Measurements from ENCODE around the gene TRIM10. TPM values are rescaled to one million over a fixed set of nuclear protein-coding genes. Genes with fewer than 3 reads are reported as not detected.
A peak's percentile ranks its signal among the peaks of the same experiment; 100 is the strongest.

The TRIM10 gene
- total and polyA plus RNA-seq, 4 donors: 0.29 to 128 (median 0.73) TPM

- H3K27me3 ChIP-seq (ENCODE audit: control insufficient read depth in 4 of 4, insufficient read depth in 4 of 4, low read length in 3 of 4): peaks cover 0 to 21% (median 1%) of the 10 kb centered on the region in 4 donors
These were observed 29.8 kb downstream of the TRIM10 start for GRCh38 chr6:30130887-30131862.

GRCh38 chr6:30130179-30130679, 30.8 kb downstream of the TRIM10 start:
- H3K27me3 ChIP-seq (ENCODE audit: control insufficient read depth in 4 of 4, insufficient read depth in 4 of 4, low read length in 3 of 4): peaks cover 0 to 17% (median 1%) of the 10 kb centered on the region in 4 donors
- H3K9me3 ChIP-seq (ENCODE audit: control insufficient read depth in 4 of 4, low read length in 3 of 4): no peaks in the 10 kb centered on the region
- 65% methylated on average over 4 of the region's 4 CpGs for WGBS
- H3K36me3 ChIP-seq (ENCODE audit: control insufficient read depth in 4 of 4, insufficient read depth in 3 of 4, low read depth in 1 of 4, low read length in 3 of 4): no peaks in the 10 kb centered on the region
- TF ChIP-seq ZBTB33 (IDR thresholded peaks at IDR 0.05) (no peak), NR2F2 (IDR thresholded peaks at IDR 0.05) (no peak), FOXA2 (IDR thresholded peaks at IDR 0.05) (no peak), EGR1 (IDR thresholded peaks at IDR 0.05; ENCODE audit: low read depth in 2 of 2) (no peak), HNF4A (conservative IDR thresholded peaks at IDR 0.05) (no peak), CTCF (IDR thresholded peaks at IDR 0.05; ENCODE audit: low read depth, low read length, missing input control) (no peak), TAF1 (conservative IDR thresholded peaks at IDR 0.05) (no peak), RAD21 (IDR thresholded peaks at IDR 0.05) (no peak), SP1 (IDR thresholded peaks at IDR 0.05) (no peak), YY1 (IDR thresholded peaks at IDR 0.05) (no peak), ATF3 (IDR thresholded peaks at IDR 0.05) (no peak)
- TF ChIP-seq, protein P1, sequence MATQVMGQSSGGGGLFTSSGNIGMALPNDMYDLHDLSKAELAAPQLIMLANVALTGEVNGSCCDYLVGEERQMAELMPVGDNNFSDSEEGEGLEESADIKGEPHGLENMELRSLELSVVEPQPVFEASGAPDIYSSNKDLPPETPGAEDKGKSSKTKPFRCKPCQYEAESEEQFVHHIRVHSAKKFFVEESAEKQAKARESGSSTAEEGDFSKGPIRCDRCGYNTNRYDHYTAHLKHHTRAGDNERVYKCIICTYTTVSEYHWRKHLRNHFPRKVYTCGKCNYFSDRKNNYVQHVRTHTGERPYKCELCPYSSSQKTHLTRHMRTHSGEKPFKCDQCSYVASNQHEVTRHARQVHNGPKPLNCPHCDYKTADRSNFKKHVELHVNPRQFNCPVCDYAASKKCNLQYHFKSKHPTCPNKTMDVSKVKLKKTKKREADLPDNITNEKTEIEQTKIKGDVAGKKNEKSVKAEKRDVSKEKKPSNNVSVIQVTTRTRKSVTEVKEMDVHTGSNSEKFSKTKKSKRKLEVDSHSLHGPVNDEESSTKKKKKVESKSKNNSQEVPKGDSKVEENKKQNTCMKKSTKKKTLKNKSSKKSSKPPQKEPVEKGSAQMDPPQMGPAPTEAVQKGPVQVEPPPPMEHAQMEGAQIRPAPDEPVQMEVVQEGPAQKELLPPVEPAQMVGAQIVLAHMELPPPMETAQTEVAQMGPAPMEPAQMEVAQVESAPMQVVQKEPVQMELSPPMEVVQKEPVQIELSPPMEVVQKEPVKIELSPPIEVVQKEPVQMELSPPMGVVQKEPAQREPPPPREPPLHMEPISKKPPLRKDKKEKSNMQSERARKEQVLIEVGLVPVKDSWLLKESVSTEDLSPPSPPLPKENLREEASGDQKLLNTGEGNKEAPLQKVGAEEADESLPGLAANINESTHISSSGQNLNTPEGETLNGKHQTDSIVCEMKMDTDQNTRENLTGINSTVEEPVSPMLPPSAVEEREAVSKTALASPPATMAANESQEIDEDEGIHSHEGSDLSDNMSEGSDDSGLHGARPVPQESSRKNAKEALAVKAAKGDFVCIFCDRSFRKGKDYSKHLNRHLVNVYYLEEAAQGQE (IDR thresholded peaks at IDR 0.05): no peak
- H3K4me3 ChIP-seq (ENCODE audit: low read depth in 1 of 3, low read length in 3 of 3): no peak overlapping the region
- no peak overlapping the region for H3K27ac ChIP-seq (ENCODE audit: low read depth in 1 of 2, low read length in 2 of 2)
- no peak for DNase-seq (ENCODE audit: low spot score)
- H3K4me1 ChIP-seq (ENCODE audit: control insufficient read depth in 4 of 4, insufficient read depth in 4 of 4, low read length in 3 of 4): peaks cover 2 to 7% (median 4%) of the 10 kb centered on the region in 4 donors
- no peak overlapping the region for H3K9ac ChIP-seq (ENCODE audit: low read depth in 1 of 2, low read length in 2 of 2)

More at GRCh38 chr6:30130887-30131862, 29.8 kb downstream of the TRIM10 start:
- Histone ChIP-seq H3K4me1 (ENCODE audit: control insufficient read depth in 4 of 4, insufficient read depth in 4 of 4, low read length in 3 of 4) (peaks cover 2 to 7% (median 4%) of the 10 kb centered on the region in 4 donors), H3K9me3 (ENCODE audit: control insufficient read depth in 4 of 4, low read length in 3 of 4) (no peaks in the 10 kb centered on the region), H3K36me3 (ENCODE audit: control insufficient read depth in 4 of 4, insufficient read depth in 3 of 4, low read depth in 1 of 4, low read length in 3 of 4) (no peaks in the 10 kb centered on the region), H3K27ac (ENCODE audit: low read depth in 1 of 2, low read length in 2 of 2) (no peak overlapping the region), H3K4me3 (ENCODE audit: low read depth in 1 of 3, low read length in 3 of 3) (no peak overlapping the region), H3K9ac (ENCODE audit: low read depth in 1 of 2, low read length in 2 of 2) (peak overlapping the region in 1 of 2 donors; percentile 21)
- DNase-seq (ENCODE audit: low spot score): no peak
- TF ChIP-seq HNF4A (conservative IDR thresholded peaks at IDR 0.05) (peak; percentile 14 to 26), CTCF (IDR thresholded peaks at IDR 0.05; ENCODE audit: low read depth, low read length, missing input control) (peak; percentile 97), RXRA (IDR thresholded peaks at IDR 0.05) (peak in 1 of 2 donors; percentile 12), RAD21 (IDR thresholded peaks at IDR 0.05) (peak; percentile 91 to 96), NR2F2 (IDR thresholded peaks at IDR 0.05) (no peak), EGR1 (IDR thresholded peaks at IDR 0.05; ENCODE audit: low read depth in 2 of 2) (no peak)
- TF ChIP-seq, protein P2, sequence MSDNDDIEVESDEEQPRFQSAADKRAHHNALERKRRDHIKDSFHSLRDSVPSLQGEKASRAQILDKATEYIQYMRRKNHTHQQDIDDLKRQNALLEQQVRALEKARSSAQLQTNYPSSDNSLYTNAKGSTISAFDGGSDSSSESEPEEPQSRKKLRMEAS (IDR thresholded peaks at IDR 0.05): no peak
- WGBS: 28% methylated on average over 16 of the region's 16 CpGs

Measured in liver (tissue), 9 donors.